GM19455 (cell line): ENCODE data around the gene BCAS3.

ENCODE experiments used
- ATAC-seq: cut with Tn5 transposase; IDR thresholded peaks from one replicate; pipeline ENCODE4 v1.9.1; 2021; ENCODE audit not compliant: unreplicated experiment

The BCAS3 gene

GRCh38 chr17:61307905-61308886 is 630.5 kb downstream of the BCAS3 start:
- ATAC-seq, result no peak

GRCh38 chr17:61309362-61310256 is 632.0 kb downstream of the BCAS3 start:
- no peak for ATAC-seq

GRCh38 chr17:61310590-61310989 is 632.9 kb downstream of the BCAS3 start:
- no peak for ATAC-seq

- no peak for ATAC-seq
These were observed 635.0 kb downstream of the BCAS3 start for GRCh38 chr17:61312406-61313295.

GRCh38 chr17:61313461-61314326 is 636.0 kb downstream of the BCAS3 start:
- no peak for ATAC-seq

- ATAC-seq, result no peak
These were observed 636.9 kb downstream of the BCAS3 start for GRCh38 chr17:61314368-61315078.

GRCh38 chr17:61316633-61317032 is 639.0 kb downstream of the BCAS3 start:
- no peak for ATAC-seq

- ATAC-seq, result no peak
These were observed 640.1 kb downstream of the BCAS3 start for GRCh38 chr17:61317779-61318178.

GRCh38 chr17:61318684-61319098 is 641.0 kb downstream of the BCAS3 start:
- ATAC-seq, result no peak

GRCh38 chr17:61321344-61321743 is 643.7 kb downstream of the BCAS3 start:
- ATAC-seq, result no peak

- no peak for ATAC-seq
These were observed 644.8 kb downstream of the BCAS3 start for GRCh38 chr17:61322325-61323002.

- no peak for ATAC-seq
These were observed 645.6 kb downstream of the BCAS3 start for GRCh38 chr17:61323003-61323908.

GRCh38 chr17:61323909-61324868 is 646.5 kb downstream of the BCAS3 start:
- no peak for ATAC-seq

- no peak for ATAC-seq
These were observed 647.3 kb downstream of the BCAS3 start for GRCh38 chr17:61324950-61325349.

GRCh38 chr17:61325382-61326073 is 647.9 kb downstream of the BCAS3 start:
- no peak for ATAC-seq

GRCh38 chr17:61326330-61326729 is 648.7 kb downstream of the BCAS3 start:
- ATAC-seq, result no peak
